Uterus (tissue), 2 donors: ENCODE measurements around the gene ZNF772.

Experiments used
- POLR2A ChIP-seq, 2 donors: fragments of 450-650 bp; IDR thresholded peaks; one replicate each; pipeline ENCODE4 v1.6.1; 2016; ENCODE audit warnings: antibody characterized with exemption in 2 of 2, mild to moderate bottlenecking in 1 of 2, moderate library complexity in 1 of 2
- TF ChIP-seq, protein P1 (sequence below), 4 experiments: fragments of 200-600 bp in 2 of 4; fragments of 450-650 bp in 2 of 4; sonication (generic) in 2 of 4; IDR thresholded peaks; one replicate each; pipeline ENCODE4 v1.5.1; 2016 to 2019; ENCODE audit warnings: antibody characterized with exemption in 4 of 4, mild to moderate bottlenecking in 2 of 4, moderate library complexity in 1 of 4

DNA sequence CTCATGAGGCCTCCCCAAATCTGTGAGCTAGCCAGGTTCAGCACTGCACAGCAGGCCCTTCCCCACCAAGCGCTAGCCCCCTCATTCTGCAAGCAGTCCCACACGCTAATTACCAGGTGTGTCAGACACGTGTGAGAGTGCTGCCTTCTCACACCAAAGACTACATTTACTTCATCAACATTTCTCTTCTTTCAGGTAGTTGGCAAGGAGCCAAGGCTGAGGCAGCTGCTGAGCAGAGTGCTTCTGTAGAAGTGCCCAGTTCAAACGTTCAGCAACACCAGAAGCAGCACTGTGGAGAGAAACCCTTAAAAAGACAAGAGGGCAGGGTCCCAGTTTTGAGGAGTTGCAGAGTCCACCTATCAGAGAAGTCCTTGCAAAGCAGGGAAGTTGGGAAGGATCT, 28.8 kb upstream of the ZNF772 start:
- TF ChIP-seq, protein P1, sequence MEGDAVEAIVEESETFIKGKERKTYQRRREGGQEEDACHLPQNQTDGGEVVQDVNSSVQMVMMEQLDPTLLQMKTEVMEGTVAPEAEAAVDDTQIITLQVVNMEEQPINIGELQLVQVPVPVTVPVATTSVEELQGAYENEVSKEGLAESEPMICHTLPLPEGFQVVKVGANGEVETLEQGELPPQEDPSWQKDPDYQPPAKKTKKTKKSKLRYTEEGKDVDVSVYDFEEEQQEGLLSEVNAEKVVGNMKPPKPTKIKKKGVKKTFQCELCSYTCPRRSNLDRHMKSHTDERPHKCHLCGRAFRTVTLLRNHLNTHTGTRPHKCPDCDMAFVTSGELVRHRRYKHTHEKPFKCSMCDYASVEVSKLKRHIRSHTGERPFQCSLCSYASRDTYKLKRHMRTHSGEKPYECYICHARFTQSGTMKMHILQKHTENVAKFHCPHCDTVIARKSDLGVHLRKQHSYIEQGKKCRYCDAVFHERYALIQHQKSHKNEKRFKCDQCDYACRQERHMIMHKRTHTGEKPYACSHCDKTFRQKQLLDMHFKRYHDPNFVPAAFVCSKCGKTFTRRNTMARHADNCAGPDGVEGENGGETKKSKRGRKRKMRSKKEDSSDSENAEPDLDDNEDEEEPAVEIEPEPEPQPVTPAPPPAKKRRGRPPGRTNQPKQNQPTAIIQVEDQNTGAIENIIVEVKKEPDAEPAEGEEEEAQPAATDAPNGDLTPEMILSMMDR (IDR thresholded peaks at IDR 0.05): no peak
- no peak for TF ChIP-seq POLR2A (IDR thresholded peaks at IDR 0.05)
